Body of pancreas (tissue), 4 donors: ENCODE results near the gene OR5AK2. TPM values are rescaled to one million over a fixed set of nuclear protein-coding genes. Genes with fewer than 3 reads are reported as not detected.

Experiments
- ATAC-seq: fragments of 150-250 bp; one replicate; pipeline ENCODE4 v1.9.1; 2016
- DNase-seq, 4 donors: peaks; one replicate each; pipeline ENCODE4 v3.0.0-alpha.2; 2019
- H3K27ac ChIP-seq, 4 donors: fragments of 200-600 bp; sonication (generic); 1 replicate in 3 of 4; 2 replicates in 1 of 4; pipeline versions ENCODE4 v1.5.1 to v1.6.1; 2016 to 2019; ENCODE audit warnings: mild to moderate bottlenecking in 1 of 4, mixed read lengths in 1 of 4, moderate library complexity in 1 of 4
- H3K27me3 ChIP-seq, 2 donors: fragments of 200-600 bp; sonication (generic); one replicate each; pipeline ENCODE4 v1.6.0; 2016; ENCODE audit warnings: mild to moderate bottlenecking in 1 of 2
- H3K36me3 ChIP-seq, 2 donors: fragments of 200-600 bp; sonication (generic); replicated peaks in 1 of 2; 2 replicates each; pipeline ENCODE4 v1.5.1; 2016; ENCODE audit warnings: low read depth in 2 of 2; ENCODE audit not compliant: insufficient read depth in 1 of 2
- H3K4me1 ChIP-seq: fragments of 200-600 bp; sonication (generic); one replicate; pipeline ENCODE4 v1.6.0; 2016
- H3K4me3 ChIP-seq, 2 donors: fragments of 200-600 bp; sonication (generic); 1 replicate in 1 of 2; 2 replicates in 1 of 2; pipeline ENCODE4 v1.5.1; 2016 to 2019
- H3K9me3 ChIP-seq, 3 donors: fragments of 200-600 bp; sonication (generic); 1 replicate in 2 of 3; 2 replicates in 1 of 3; pipeline ENCODE4 v1.5.1; 2016
- POLR2A ChIP-seq, 3 donors: fragments of 450-650 bp; IDR thresholded peaks; one replicate each; pipeline ENCODE4 v1.6.1; 2016; ENCODE audit warnings: antibody characterized with exemption in 3 of 3, mild to moderate bottlenecking in 2 of 3
- WGBS, 2 donors: methylation state at CpG; one replicate each; pipeline ENCODE4 v1.1.5; 2017; 5-methylcytosine and 5-hydroxymethylcytosine counted together
- intact Hi-C: fragments of 100-400 bp; cut with DNase I; formaldehyde crosslinking; loops from one replicate; pipeline ENCODE4 v1.15.1; 2023
- total RNA-seq, 2 donors: library from RNA; depleted of rRNA; stranded (reverse); fragments of >200 nt; gene quantifications; one replicate each; pipeline ENCODE4 v1.1.0, GENCODE V29; 2016
- TF ChIP-seq, protein P1 (sequence below), 7 experiments: fragments of 450-650 bp in 4 of 7; fragments of 200-600 bp in 3 of 7; sonication (generic) in 3 of 7; IDR thresholded peaks; one replicate each; pipeline ENCODE4 v1.5.1; 2016 to 2019; ENCODE audit warnings: antibody characterized with exemption in 7 of 7

Gene OR5AK2
- total RNA-seq, 2 donors from 2014 or later = not detected

DNA sequence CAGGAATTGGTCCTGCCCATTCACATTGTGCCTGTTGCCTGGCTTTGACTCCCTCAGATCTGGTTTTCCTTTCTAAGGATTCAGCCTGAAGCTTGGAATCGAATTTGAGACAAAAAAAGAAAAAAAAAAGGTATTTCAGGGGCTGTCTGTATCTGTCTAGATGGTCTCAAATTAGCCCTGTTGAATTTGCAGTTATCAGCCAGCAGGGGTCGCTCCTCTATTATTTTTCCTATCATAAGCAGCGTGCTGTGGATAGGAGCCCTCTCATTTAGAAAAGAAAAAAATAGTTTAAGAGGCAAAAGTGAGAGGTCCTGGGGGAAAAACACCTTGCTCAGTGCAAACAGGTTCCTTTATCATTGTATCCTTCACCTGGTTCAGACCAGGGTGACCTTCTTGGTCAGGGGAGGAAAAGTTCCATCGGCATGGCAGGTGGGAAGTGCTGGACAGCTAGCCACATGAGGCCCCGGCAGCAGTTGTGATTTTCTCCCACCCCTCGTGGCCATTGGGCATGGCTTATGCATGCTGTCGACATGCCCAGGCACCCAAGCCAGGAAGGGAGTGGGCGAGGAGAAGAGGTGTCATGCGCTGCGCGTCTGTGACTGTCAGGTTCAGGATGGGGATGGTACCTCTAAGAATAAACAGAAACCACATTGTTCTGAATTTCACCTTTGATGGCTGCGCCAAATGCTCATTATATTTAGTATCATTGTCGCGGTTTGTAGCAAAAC lies 13.1 kb downstream of the OR5AK2 start:
- no peak for DNase-seq
- no peak overlapping the region for H3K27ac ChIP-seq
- H3K27me3 ChIP-seq = no peaks in the 10 kb centered on the region
- TF ChIP-seq, protein P1, sequence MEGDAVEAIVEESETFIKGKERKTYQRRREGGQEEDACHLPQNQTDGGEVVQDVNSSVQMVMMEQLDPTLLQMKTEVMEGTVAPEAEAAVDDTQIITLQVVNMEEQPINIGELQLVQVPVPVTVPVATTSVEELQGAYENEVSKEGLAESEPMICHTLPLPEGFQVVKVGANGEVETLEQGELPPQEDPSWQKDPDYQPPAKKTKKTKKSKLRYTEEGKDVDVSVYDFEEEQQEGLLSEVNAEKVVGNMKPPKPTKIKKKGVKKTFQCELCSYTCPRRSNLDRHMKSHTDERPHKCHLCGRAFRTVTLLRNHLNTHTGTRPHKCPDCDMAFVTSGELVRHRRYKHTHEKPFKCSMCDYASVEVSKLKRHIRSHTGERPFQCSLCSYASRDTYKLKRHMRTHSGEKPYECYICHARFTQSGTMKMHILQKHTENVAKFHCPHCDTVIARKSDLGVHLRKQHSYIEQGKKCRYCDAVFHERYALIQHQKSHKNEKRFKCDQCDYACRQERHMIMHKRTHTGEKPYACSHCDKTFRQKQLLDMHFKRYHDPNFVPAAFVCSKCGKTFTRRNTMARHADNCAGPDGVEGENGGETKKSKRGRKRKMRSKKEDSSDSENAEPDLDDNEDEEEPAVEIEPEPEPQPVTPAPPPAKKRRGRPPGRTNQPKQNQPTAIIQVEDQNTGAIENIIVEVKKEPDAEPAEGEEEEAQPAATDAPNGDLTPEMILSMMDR (IDR thresholded peaks at IDR 0.05) = peak in 1 of 7 experiments; percentile 20
- no peak for TF ChIP-seq POLR2A (IDR thresholded peaks at IDR 0.05)
- WGBS, 2 donors = 74 to 76% methylated on average over 14 of the region's 14 CpGs
- intact Hi-C loops = no loop called here
- no peak for ATAC-seq
- H3K4me1 ChIP-seq = no peaks in the 10 kb centered on the region
- H3K4me3 ChIP-seq = no peak overlapping the region
- H3K36me3 ChIP-seq = no peaks in the 10 kb centered on the region
- H3K9me3 ChIP-seq = peaks cover 0 to 13% (median 0%) of the 10 kb centered on the region in 3 donors

DNA sequence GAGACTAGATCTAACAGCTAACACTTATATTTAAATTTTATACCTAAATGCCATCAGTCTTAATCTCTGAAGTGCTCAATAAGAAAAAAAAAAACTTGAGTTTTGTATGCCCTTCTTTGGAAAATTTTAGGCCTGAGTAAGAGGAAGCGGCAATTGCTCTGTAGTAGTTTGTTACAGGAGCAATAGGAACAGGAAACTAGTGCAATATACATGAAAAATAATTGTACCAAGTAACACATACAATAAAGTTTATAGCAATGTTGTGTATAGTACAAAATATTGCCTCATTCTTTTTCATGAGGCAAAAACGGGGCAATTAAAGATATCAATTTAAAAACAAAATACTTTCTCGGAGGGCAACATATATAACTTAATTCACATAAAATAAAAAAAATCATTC lies 19.7 kb downstream of the OR5AK2 start:
- no peak for TF ChIP-seq POLR2A (IDR thresholded peaks at IDR 0.05)
- TF ChIP-seq, protein P1 (IDR thresholded peaks at IDR 0.05) = no peak
- Histone ChIP-seq H3K9me3 (no peaks in the 10 kb centered on the region), H3K27ac (no peak overlapping the region), H3K4me3 (no peak overlapping the region), H3K27me3 (no peaks in the 10 kb centered on the region), H3K4me1 (no peaks in the 10 kb centered on the region), H3K36me3 (no peaks in the 10 kb centered on the region)
- intact Hi-C loops = no loop called here
- WGBS, 2 donors = 61 to 65% methylated on average over 3 of the region's 3 CpGs
- no peak for ATAC-seq
- no peak for DNase-seq

DNA sequence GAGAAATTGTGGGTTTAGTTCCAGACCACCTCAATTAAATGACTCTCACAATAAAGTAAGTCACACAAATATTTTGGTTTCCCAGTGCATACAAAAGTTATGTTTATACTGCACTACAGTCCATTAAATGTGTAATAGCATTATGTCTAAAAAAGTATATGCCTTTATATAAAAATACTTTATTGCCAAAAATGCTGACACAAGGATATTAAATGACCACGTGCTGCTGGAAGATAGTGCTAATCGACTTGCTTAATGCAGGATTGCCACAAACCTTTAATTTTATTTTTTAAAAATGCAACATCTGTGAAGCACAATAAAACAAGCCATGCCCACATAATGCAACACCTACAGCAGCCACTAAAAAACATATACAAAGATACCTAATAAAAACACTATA lies 27.0 kb downstream of the OR5AK2 start:
- Histone ChIP-seq H3K27ac (no peak overlapping the region), H3K4me1 (no peaks in the 10 kb centered on the region), H3K4me3 (no peak overlapping the region), H3K27me3 (no peaks in the 10 kb centered on the region), H3K36me3 (no peaks in the 10 kb centered on the region), H3K9me3 (no peaks in the 10 kb centered on the region)
- no peak for TF ChIP-seq POLR2A (IDR thresholded peaks at IDR 0.05)
- TF ChIP-seq, protein P1 (IDR thresholded peaks at IDR 0.05) = no peak
- WGBS, 2 donors = 47 to 49% methylated on average over 2 of the region's 2 CpGs
- intact Hi-C loops = no loop called here
- no peak for ATAC-seq
- DNase-seq = no peak

DNA sequence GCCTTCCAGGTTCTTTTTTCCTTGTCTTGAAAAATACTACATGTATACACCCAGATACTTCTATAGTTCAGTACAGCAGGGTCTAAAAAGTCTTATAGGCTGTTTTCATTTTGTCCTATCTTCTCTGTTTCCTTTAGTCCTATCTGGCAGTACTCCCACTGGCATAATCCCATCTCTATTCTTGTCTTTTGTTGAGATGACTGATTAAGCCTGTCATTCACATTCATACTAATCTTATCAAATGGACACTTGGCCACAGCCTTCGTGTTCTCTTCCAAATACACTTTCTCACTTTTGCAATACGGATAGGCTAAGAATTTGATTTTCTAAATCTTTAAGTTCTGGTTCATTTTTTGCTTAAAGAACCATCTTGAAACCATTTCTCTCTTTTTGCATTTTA lies 42.8 kb downstream of the OR5AK2 start:
- H3K36me3 ChIP-seq = no peaks in the 10 kb centered on the region
- no peak for ATAC-seq
- no peak overlapping the region for H3K27ac ChIP-seq
- no peaks in the 10 kb centered on the region for H3K9me3 ChIP-seq
- 43 to 47% methylated on average over 2 of the region's 2 CpGs for WGBS, 2 donors
- intact Hi-C loops = no loop called here
- no peaks in the 10 kb centered on the region for H3K4me1 ChIP-seq
- DNase-seq = no peak
- TF ChIP-seq, protein P1 (IDR thresholded peaks at IDR 0.05) = no peak
- no peak for TF ChIP-seq POLR2A (IDR thresholded peaks at IDR 0.05)
- H3K27me3 ChIP-seq = no peaks in the 10 kb centered on the region
- H3K4me3 ChIP-seq = no peak overlapping the region

Other genes with a start within 250 kb of the OR5AK2 start
- not detected for gene OR9G4, start 240.2 kb upstream of the OR5AK2 start, total RNA-seq
- not detected for gene LRRC55, start 193.0 kb downstream of the OR5AK2 start, total RNA-seq
- 1 to 10 TPM in 1 of 2 donors, under 1 TPM in 1; 0.66 to 1.3 TPM for gene APLNR, start 248.3 kb downstream of the OR5AK2 start, total RNA-seq